HFFc6 (cell line): ENCODE results near the gene SLC25A38. TPM values are rescaled to one million over a fixed set of nuclear protein-coding genes. Genes with fewer than 3 reads are reported as not detected.

ENCODE experiments used
- DNase-seq: peaks from one replicate; pipeline ENCODE4 v3.0.0-alpha.2; 2018
- H3K27ac Mint-ChIP-seq: 2 replicates; pipeline ENCODE4 v1.8.0; 2020; ENCODE audit warnings: mild to moderate bottlenecking, mixed read lengths
- H3K27me3 Mint-ChIP-seq: 2 replicates; pipeline ENCODE4 v1.8.0; 2021; ENCODE audit warnings: mild to moderate bottlenecking, moderate library complexity, mixed read lengths; ENCODE audit not compliant: insufficient read depth
- H3K36me3 Mint-ChIP-seq: 2 replicates; pipeline ENCODE4 v1.8.0; 2021; ENCODE audit warnings: low read depth, mixed read lengths
- H3K4me1 Mint-ChIP-seq: 2 replicates; pipeline ENCODE4 v1.8.0; 2020; ENCODE audit warnings: low read depth, mixed read lengths
- H3K4me3 Mint-ChIP-seq: 2 replicates; pipeline ENCODE4 v1.8.0; 2020; ENCODE audit warnings: mild to moderate bottlenecking, moderate library complexity, mixed read lengths
- H3K9me3 Mint-ChIP-seq: 2 replicates; pipeline ENCODE4 v1.8.0; 2020; ENCODE audit warnings: mild to moderate bottlenecking, mixed read lengths
- total RNA-seq, 6 experiments: library from RNA; stranded (reverse); fragmentation: NEBNext Ultra II Directional; extraction: Animal tissue kit (Norgen Biotek cat#: 25700); gene quantifications; 2 replicates in 1 of 6; 3 replicates in 5 of 6; pipeline ENCODE4 v1.2.3, GENCODE V29; 2021
- TF ChIP-seq, protein P1 (sequence below): fragments of 200-600 bp; sonication (generic); IDR thresholded peaks from 2 replicates; pipeline ENCODE4 v1.5.0; 2021; ENCODE audit warnings: antibody characterized with exemption, mild to moderate bottlenecking

The SLC25A38 gene
- total RNA-seq, 6 experiments from 2014 or later = 24.8 to 32.4 (median 27.9) TPM

GRCh38 chr3:39432342-39432741, 49.2 kb downstream of the SLC25A38 start:
- Mint-ChIP-seq H3K36me3 (no peaks in the 10 kb centered on the region), H3K27me3 (peaks cover 3% of the 10 kb centered on the region; the same call in 1 of the 2 replicates), H3K4me1 (peaks cover 31% of the 10 kb centered on the region), H3K9me3 (no peaks in the 10 kb centered on the region), H3K27ac (no peak overlapping the region), H3K4me3 (no peak overlapping the region)
- TF ChIP-seq, protein P1, sequence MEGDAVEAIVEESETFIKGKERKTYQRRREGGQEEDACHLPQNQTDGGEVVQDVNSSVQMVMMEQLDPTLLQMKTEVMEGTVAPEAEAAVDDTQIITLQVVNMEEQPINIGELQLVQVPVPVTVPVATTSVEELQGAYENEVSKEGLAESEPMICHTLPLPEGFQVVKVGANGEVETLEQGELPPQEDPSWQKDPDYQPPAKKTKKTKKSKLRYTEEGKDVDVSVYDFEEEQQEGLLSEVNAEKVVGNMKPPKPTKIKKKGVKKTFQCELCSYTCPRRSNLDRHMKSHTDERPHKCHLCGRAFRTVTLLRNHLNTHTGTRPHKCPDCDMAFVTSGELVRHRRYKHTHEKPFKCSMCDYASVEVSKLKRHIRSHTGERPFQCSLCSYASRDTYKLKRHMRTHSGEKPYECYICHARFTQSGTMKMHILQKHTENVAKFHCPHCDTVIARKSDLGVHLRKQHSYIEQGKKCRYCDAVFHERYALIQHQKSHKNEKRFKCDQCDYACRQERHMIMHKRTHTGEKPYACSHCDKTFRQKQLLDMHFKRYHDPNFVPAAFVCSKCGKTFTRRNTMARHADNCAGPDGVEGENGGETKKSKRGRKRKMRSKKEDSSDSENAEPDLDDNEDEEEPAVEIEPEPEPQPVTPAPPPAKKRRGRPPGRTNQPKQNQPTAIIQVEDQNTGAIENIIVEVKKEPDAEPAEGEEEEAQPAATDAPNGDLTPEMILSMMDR = no peak
- DNase-seq = no peak

DNA sequence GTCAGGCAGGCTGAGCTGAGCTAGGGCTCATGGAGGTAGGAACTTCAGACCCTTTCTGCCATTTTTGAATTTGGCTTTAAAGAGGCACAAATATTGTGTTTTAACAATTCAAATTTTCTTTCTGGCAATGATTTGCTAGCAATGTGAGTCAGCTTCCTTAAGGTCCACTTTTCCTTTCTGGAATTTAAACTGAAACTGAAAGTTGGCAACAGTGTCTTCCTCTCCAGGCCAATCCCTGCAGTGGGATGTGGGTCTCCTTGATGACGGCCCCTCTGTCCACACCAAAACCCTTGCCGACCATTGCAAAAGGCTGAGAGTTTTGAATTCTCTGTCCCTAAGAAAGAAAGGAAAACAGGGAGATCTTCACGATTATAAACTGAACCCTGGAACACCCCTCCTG, 50.5 kb downstream of the SLC25A38 start:
- H3K27me3 Mint-ChIP-seq = peaks cover 3% of the 10 kb centered on the region
- peaks cover 31% of the 10 kb centered on the region for H3K4me1 Mint-ChIP-seq
- no peaks in the 10 kb centered on the region for H3K9me3 Mint-ChIP-seq
- peak; percentile 38 for DNase-seq
- H3K27ac Mint-ChIP-seq = peak overlapping the region; percentile 85
- TF ChIP-seq, protein P1 = no peak
- peak overlapping the region; percentile 74 for H3K4me3 Mint-ChIP-seq
- H3K36me3 Mint-ChIP-seq = no peaks in the 10 kb centered on the region

- Mint-ChIP-seq H3K27ac (peak overlapping the region; percentile 85), H3K9me3 (no peaks in the 10 kb centered on the region), H3K4me1 (peaks cover 37% of the 10 kb centered on the region), H3K4me3 (peak overlapping the region; percentile 53), H3K36me3 (no peaks in the 10 kb centered on the region), H3K27me3 (peaks cover 3% of the 10 kb centered on the region)
- DNase-seq = peak; percentile 66
- TF ChIP-seq, protein P1 = no peak
Observed at GRCh38 chr3:39434574-39434973, 51.4 kb downstream of the SLC25A38 start.

GRCh38 chr3:39435006-39435748, 52.0 kb downstream of the SLC25A38 start:
- H3K4me3 Mint-ChIP-seq = no peak overlapping the region
- TF ChIP-seq, protein P1 = no peak
- peaks cover under 1% of the 10 kb centered on the region for H3K27me3 Mint-ChIP-seq
- no peaks in the 10 kb centered on the region for H3K9me3 Mint-ChIP-seq
- peaks cover 37% of the 10 kb centered on the region for H3K4me1 Mint-ChIP-seq
- H3K36me3 Mint-ChIP-seq = no peaks in the 10 kb centered on the region
- no peak for DNase-seq
- peak overlapping the region; percentile 85; the same call in 1 of the 2 replicates for H3K27ac Mint-ChIP-seq

- DNase-seq = no peak
- TF ChIP-seq, protein P1 = no peak
- H3K27ac Mint-ChIP-seq = no peak overlapping the region
- H3K4me1 Mint-ChIP-seq = peaks cover 25% of the 10 kb centered on the region
- no peaks in the 10 kb centered on the region for H3K36me3 Mint-ChIP-seq
- H3K9me3 Mint-ChIP-seq = no peaks in the 10 kb centered on the region
- H3K27me3 Mint-ChIP-seq = no peaks in the 10 kb centered on the region; the same call in 1 of the 2 replicates
- peak overlapping the region; percentile 56; the same call in 1 of the 2 replicates for H3K4me3 Mint-ChIP-seq
Observed at GRCh38 chr3:39438880-39439279, 55.7 kb downstream of the SLC25A38 start.
